Liver (tissue), 9 donors: ENCODE results near the gene FICD. TPM values are rescaled to one million over a fixed set of nuclear protein-coding genes. Genes with fewer than 3 reads are reported as not detected.

ENCODE experiments used
- DNase-seq: peaks from one replicate; pipeline ENCODE4 v3.0.0-alpha.2; 2017; ENCODE audit warnings: low spot score
- H3K27ac ChIP-seq, 2 donors: one replicate each; pipeline ENCODE4 v1.7.0; 2013; ENCODE audit warnings: inconsistent platforms in 2 of 2, low read length in 2 of 2, control low read depth in 1 of 2, low read depth in 1 of 2, mild to moderate bottlenecking in 1 of 2
- H3K27me3 ChIP-seq, 4 donors: one replicate each; pipeline versions ENCODE4 v1.6.1 to v1.7.0; 2013; ENCODE audit warnings: low read length in 3 of 4, inconsistent platforms in 1 of 4, mild to moderate bottlenecking in 1 of 4, moderate library complexity in 1 of 4; ENCODE audit not compliant: control insufficient read depth in 4 of 4, insufficient read depth in 4 of 4
- H3K36me3 ChIP-seq, 4 donors: one replicate each; pipeline versions ENCODE4 v1.6.1 to v1.7.0; 2013; ENCODE audit warnings: low read length in 3 of 4, mild to moderate bottlenecking in 3 of 4, low read depth in 1 of 4, moderate library complexity in 1 of 4; ENCODE audit not compliant: control insufficient read depth in 4 of 4, insufficient read depth in 3 of 4
- H3K4me1 ChIP-seq, 4 donors: one replicate each; pipeline versions ENCODE4 v1.6.1 to v1.7.0; 2013; ENCODE audit warnings: low read length in 3 of 4, mild to moderate bottlenecking in 3 of 4, moderate library complexity in 1 of 4; ENCODE audit not compliant: control insufficient read depth in 4 of 4, insufficient read depth in 4 of 4
- H3K4me3 ChIP-seq, 3 donors: one replicate each; pipeline versions ENCODE4 v1.6.1 to v1.7.0; 2013; ENCODE audit warnings: low read length in 3 of 3, control low read depth in 1 of 3, low read depth in 1 of 3, mild to moderate bottlenecking in 1 of 3
- H3K9ac ChIP-seq, 2 donors: one replicate each; pipeline ENCODE4 v1.7.0; 2013; ENCODE audit warnings: low read length in 2 of 2, mild to moderate bottlenecking in 2 of 2, moderate library complexity in 2 of 2, control low read depth in 1 of 2, low read depth in 1 of 2
- H3K9me3 ChIP-seq, 4 donors: one replicate each; pipeline versions ENCODE4 v1.6.1 to v1.7.0; 2013; ENCODE audit warnings: low read length in 3 of 4; ENCODE audit not compliant: control insufficient read depth in 4 of 4
- ATF3 ChIP-seq: IDR thresholded peaks from 2 replicates; pipeline ENCODE4 v1.6.1; 2016; ENCODE audit warnings: antibody characterized with exemption
- CTCF ChIP-seq: fragments of 150-350 bp; IDR thresholded peaks from 2 replicates; pipeline ENCODE4 v1.5.1; 2017; ENCODE audit warnings: improper control_type of control experiment, low read depth, low read length; ENCODE audit not compliant: missing input control
- FOXA1 ChIP-seq: IDR thresholded peaks from 2 replicates; pipeline ENCODE4 v1.6.1; 2016; ENCODE audit warnings: antibody characterized with exemption
- FOXA2 ChIP-seq: IDR thresholded peaks from 2 replicates; pipeline ENCODE4 v1.6.1; 2016; ENCODE audit warnings: antibody characterized with exemption
- GABPA ChIP-seq, 2 donors: IDR thresholded peaks in 1 of 2; conservative IDR thresholded peaks in 1 of 2; 2 replicates each; pipeline ENCODE4 v1.6.1; 2016; ENCODE audit warnings: antibody characterized with exemption in 2 of 2, mild to moderate bottlenecking in 1 of 2, moderate library complexity in 1 of 2
- HNF4A ChIP-seq, 2 donors: conservative IDR thresholded peaks; 2 replicates each; pipeline ENCODE4 v1.6.1; 2016; ENCODE audit warnings: antibody characterized with exemption in 2 of 2, mild to moderate bottlenecking in 2 of 2
- HNF4G ChIP-seq: IDR thresholded peaks from 2 replicates; pipeline ENCODE4 v1.6.1; 2016; ENCODE audit warnings: antibody characterized with exemption
- JUND ChIP-seq, 2 donors: IDR thresholded peaks; 2 replicates each; pipeline ENCODE4 v1.6.1; 2016; ENCODE audit warnings: antibody characterized with exemption in 2 of 2
- NR2F2 ChIP-seq: IDR thresholded peaks from 2 replicates; pipeline ENCODE4 v1.6.1; 2016; ENCODE audit warnings: antibody characterized with exemption
- RAD21 ChIP-seq, 2 donors: IDR thresholded peaks; 2 replicates each; pipeline ENCODE4 v1.6.1; 2016; ENCODE audit warnings: antibody characterized with exemption in 2 of 2, mild to moderate bottlenecking in 2 of 2
- REST ChIP-seq: IDR thresholded peaks from 2 replicates; pipeline ENCODE4 v1.6.1; 2016; ENCODE audit warnings: antibody characterized with exemption, mild to moderate bottlenecking
- RXRA ChIP-seq, 2 donors: IDR thresholded peaks; 2 replicates each; pipeline ENCODE4 v1.6.1; 2017 to 2018; ENCODE audit warnings: antibody characterized with exemption in 2 of 2, mild to moderate bottlenecking in 1 of 2
- SP1 ChIP-seq: IDR thresholded peaks from 2 replicates; pipeline ENCODE4 v1.6.1; 2018; ENCODE audit warnings: antibody characterized with exemption, mild to moderate bottlenecking
- YY1 ChIP-seq: IDR thresholded peaks from 2 replicates; pipeline ENCODE4 v1.6.1; 2016; ENCODE audit warnings: antibody characterized with exemption, mild to moderate bottlenecking
- WGBS: extraction: QIAGEN DNeasy Blood & Tissue Kit; methylation state at CpG from one replicate; pipeline ENCODE4 v1.1.7; 2013; 5-methylcytosine and 5-hydroxymethylcytosine counted together
- polyA plus RNA-seq, 2 donors: library from polyadenylated mRNA; stranded (reverse) in 1 of 2; unstranded in 1 of 2; fragments of 200-250 nt in 1 of 2; fragments of >200 nt in 1 of 2; fragmentation: Nextera tagmentation in 1 of 2; extraction: Ambion mirVana in 1 of 2; gene quantifications; one replicate each; pipeline versions ENCODE4 v1.2.1 to v1.2.3, GENCODE V29; 2013 to 2015
- total RNA-seq, 2 donors: library from RNA; depleted of rRNA; stranded (reverse); fragments of >200 nt; gene quantifications; one replicate each; pipeline ENCODE4 v1.2.3, GENCODE V29; 2014
- TF ChIP-seq, protein P1 (sequence below): IDR thresholded peaks from 2 replicates; pipeline ENCODE4 v1.6.1; 2016; ENCODE audit warnings: antibody characterized with exemption
- TF ChIP-seq, protein P2 (sequence below): IDR thresholded peaks from 2 replicates; pipeline ENCODE4 v1.6.1; 2016; ENCODE audit warnings: antibody characterized with exemption
- donor health status: healthy.
- donor health status: healthy.
- donor health status: healthy.
- donor health status: healthy.
- donor health status: healthy.

FICD gene
- total and polyA plus RNA-seq, 4 donors, result 3.6 to 20.9 (median 6.6) TPM

- TF ChIP-seq FOXA2, result no peak
These were observed 12.1 kb downstream of the FICD start (continued) for GRCh38 chr12:108527166-108527496.

DNA sequence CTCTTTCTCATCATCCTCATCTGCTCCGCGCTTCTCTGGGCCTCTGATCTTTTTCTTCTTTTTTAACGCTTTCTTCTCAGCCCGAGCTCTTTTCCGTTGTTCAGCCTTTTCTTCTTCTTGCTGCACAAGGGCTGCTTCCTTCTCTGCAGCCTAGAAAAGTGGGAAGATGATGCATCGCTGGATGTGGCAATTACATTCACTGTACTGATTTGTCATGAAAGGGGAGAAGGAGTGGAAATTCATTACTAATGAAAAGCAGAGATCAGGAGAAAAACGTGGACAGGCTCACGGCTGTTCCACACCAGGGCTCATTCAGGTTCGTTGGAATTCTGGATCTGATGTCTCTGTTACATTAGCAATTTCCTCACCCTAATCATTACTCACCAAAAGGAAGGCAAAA, 15.1 kb downstream of the FICD start:
- no peak overlapping the region for H3K27ac ChIP-seq
- peaks cover 9 to 72% (median 61%) of the 10 kb centered on the region in 4 donors for H3K36me3 ChIP-seq
- no peaks in the 10 kb centered on the region for H3K27me3 ChIP-seq
- H3K4me3 ChIP-seq, result no peak overlapping the region
- no peaks in the 10 kb centered on the region for H3K9me3 ChIP-seq
- whole genome bisulfite sequencing, result 94% methylated on average over 9 of the region's 9 CpGs
- TF ChIP-seq HNF4A (conservative IDR thresholded peaks at IDR 0.05) (no peak), GABPA (IDR thresholded peaks at IDR 0.05 in 1 of 2, conservative IDR thresholded peaks at IDR 0.05 in 1 of 2) (no peak), RXRA (IDR thresholded peaks at IDR 0.05) (no peak), YY1 (no peak), NR2F2 (no peak), CTCF (no peak), RAD21 (IDR thresholded peaks at IDR 0.05) (no peak), FOXA1 (no peak), SP1 (no peak), JUND (IDR thresholded peaks at IDR 0.05) (no peak), FOXA2 (no peak)
- TF ChIP-seq, protein P1, sequence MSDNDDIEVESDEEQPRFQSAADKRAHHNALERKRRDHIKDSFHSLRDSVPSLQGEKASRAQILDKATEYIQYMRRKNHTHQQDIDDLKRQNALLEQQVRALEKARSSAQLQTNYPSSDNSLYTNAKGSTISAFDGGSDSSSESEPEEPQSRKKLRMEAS, result no peak
- TF ChIP-seq, protein P2, sequence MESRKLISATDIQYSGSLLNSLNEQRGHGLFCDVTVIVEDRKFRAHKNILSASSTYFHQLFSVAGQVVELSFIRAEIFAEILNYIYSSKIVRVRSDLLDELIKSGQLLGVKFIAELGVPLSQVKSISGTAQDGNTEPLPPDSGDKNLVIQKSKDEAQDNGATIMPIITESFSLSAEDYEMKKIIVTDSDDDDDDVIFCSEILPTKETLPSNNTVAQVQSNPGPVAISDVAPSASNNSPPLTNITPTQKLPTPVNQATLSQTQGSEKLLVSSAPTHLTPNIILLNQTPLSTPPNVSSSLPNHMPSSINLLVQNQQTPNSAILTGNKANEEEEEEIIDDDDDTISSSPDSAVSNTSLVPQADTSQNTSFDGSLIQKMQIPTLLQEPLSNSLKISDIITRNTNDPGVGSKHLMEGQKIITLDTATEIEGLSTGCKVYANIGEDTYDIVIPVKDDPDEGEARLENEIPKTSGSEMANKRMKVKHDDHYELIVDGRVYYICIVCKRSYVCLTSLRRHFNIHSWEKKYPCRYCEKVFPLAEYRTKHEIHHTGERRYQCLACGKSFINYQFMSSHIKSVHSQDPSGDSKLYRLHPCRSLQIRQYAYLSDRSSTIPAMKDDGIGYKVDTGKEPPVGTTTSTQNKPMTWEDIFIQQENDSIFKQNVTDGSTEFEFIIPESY, result no peak
- no peaks in the 10 kb centered on the region for H3K4me1 ChIP-seq
- DNase-seq, result no peak
- H3K9ac ChIP-seq, result no peak overlapping the region

DNA sequence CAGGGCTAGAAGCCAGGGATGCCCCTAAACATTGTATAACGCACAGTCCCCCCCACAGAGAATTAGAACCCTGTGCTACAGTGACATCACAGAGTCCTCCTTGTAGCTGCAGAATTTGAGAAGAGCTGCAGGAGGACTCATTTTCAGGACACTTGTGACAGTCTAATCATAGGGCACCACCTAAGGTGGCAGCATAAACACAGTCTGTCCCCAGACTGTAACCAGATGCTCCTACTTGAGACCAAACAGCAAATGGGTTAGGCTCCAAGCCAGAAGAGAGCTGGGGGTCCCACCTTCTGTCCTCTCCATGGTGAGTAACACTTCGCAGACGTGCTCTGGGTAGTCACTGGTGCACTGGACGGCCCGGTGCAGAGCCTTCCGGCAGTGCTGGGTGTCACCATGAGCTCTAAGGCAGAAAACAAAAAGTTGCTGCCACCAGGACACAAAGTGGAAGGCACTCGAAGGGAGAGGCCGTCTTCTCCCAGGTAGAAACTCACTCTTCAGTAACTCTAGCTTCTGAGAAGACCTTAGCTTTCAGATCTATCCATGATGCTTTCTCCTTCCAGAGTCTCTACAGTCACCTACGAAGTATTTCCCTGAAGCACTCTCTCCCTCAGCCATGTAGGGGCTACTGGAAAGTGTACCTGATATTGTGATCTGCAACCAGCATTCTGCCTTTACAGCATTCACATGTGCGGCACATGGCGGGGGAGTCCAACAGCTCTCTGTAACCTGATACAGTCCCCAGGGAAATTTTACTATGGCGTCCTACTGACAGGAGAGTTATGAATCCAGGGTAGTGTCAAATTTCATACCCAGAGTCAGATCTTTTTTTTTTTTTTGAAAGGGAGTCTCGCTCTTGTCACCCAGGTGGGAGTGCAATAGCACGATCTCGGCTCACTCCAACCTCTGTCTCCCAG, 17.1 kb downstream of the FICD start:
- WGBS, result 97% methylated on average over 15 of the region's 15 CpGs
- no peaks in the 10 kb centered on the region for H3K9me3 ChIP-seq
- H3K36me3 ChIP-seq, result peaks cover 11 to 72% (median 56%) of the 10 kb centered on the region in 4 donors
- DNase-seq, result no peak
- H3K27ac ChIP-seq, result no peak overlapping the region
- no peak overlapping the region for H3K4me3 ChIP-seq
- no peak overlapping the region for H3K9ac ChIP-seq
- H3K27me3 ChIP-seq, result no peaks in the 10 kb centered on the region
- H3K4me1 ChIP-seq, result no peaks in the 10 kb centered on the region
- no peak for TF ChIP-seq REST
- no peak for TF ChIP-seq FOXA1
- TF ChIP-seq HNF4G, result no peak
- no peak for TF ChIP-seq HNF4A (conservative IDR thresholded peaks at IDR 0.05)
- no peak for TF ChIP-seq ATF3
- TF ChIP-seq CTCF, result no peak
- TF ChIP-seq, protein P2, result no peak
- no peak for TF ChIP-seq GABPA (IDR thresholded peaks at IDR 0.05 in 1 of 2, conservative IDR thresholded peaks at IDR 0.05 in 1 of 2)
